GM21526 (cell line): ENCODE results near the gene LNX2.

Experiments
- ATAC-seq: cut with Tn5 transposase; IDR thresholded peaks from one replicate; pipeline ENCODE4 v1.9.1; 2021; ENCODE audit warnings: moderate library complexity; ENCODE audit not compliant: unreplicated experiment, low FRiP score

The LNX2 gene

GRCh38 chr13:27617881-27618321 lies 2.4 kb downstream of the LNX2 start:
- ATAC-seq, result no peak

GRCh38 chr13:27613628-27614027 lies 6.7 kb downstream of the LNX2 start:
- no peak for ATAC-seq

DNA sequence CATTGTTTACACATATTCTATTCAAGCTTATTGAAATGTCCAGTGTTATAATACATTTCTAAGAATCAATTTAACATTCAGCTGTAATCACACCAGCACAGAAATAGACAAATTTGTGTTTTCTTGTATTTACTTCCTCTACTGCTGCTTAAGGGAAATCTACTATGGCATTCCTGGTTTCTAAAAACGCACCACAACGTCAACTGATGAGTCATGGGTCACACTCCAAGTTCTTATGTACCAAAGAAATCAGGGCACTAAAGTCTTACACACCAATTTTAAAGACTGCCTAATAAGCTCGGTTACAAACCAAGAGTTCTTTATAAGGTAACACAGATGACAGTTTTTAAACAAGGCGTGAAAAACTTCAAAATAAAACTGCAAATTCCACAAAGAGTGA lies 13.2 kb downstream of the LNX2 start:
- no peak for ATAC-seq

DNA sequence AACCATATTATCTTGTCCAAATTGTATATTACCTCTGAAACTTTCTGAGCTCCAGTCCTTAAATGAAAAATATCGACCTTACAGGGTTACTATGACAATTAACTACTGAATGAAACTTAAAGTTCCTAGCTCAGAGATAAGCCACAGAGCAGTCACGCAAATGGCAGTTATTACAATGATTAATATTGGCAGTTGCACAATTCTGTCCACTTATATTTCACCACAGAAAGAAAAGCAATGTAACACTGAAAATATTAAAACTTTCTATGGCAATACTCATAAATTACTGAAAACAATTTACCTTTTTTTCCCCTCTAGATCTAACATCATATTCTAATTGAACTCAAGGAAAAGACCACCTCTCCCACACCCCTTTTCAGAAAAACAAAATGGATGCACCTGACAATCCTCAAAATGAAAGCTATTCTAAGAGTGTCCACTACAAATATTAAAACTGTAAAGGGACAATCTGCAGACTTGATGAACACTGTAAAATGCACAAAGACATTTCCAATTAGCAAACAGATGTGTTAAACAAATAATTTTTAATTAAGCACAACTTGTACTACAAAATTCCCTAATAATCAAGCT lies 14.6 kb downstream of the LNX2 start:
- no peak for ATAC-seq

- ATAC-seq, result no peak
These were observed 15.2 kb downstream of the LNX2 start for GRCh38 chr13:27605099-27605498.

- ATAC-seq, result no peak
These were observed 18.5 kb downstream of the LNX2 start for GRCh38 chr13:27601803-27602202.

GRCh38 chr13:27601208-27601607 lies 19.1 kb downstream of the LNX2 start:
- no peak for ATAC-seq

GRCh38 chr13:27600711-27601110 lies 19.6 kb downstream of the LNX2 start:
- no peak for ATAC-seq

DNA sequence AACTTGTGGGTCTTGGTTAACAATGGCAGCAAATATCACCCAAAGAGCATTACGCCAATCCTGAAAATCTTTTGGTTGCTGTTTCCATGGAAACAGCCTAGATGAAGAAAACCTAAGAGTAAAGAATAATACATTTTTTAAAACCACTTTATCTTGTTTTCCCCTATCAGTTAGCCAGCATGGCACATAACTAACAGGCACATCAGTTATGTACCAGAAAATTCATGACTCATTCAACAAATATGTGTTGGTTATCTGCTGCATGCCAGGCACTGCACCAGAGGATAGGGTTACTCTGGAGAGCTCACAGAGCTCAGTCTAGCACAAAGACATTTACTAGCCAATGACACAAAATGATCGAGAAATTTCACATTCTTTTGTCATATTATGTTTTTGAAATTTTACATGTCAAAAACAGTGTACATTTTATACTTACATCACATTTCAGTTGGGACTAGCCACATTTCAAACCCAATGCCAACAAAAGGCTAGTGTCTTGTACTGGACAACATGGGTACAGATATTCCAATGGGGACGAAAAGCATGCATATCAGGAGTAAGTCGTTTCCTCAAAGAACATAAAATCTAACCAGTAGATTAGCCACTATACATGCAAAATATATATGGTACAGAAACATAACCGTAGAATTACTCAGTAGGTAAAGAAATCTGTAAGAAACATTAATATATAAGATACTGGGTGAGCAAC lies 20.3 kb downstream of the LNX2 start:
- no peak for ATAC-seq

DNA sequence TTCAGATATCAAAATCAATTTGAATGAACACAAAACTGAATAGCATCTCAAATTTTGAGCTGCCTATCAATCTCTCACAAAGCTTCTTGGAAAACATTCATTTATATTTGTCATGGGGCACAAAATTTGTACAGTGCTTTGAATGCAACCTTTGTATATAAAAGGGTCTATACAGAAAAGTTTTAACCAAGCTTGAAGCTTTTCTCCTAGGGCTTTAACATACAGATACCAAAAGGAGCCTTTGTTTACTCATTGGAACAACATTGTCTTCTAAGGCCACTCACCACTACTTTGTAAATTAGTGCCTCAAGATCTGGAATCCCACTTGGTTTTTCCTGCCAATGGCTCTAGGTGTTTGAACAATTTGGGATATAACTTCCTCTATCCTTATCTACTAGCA lies 21.2 kb downstream of the LNX2 start:
- no peak for ATAC-seq

- no peak for ATAC-seq
These were observed 25.1 kb downstream of the LNX2 start for GRCh38 chr13:27595055-27595811.

- ATAC-seq, result no peak
These were observed 27.1 kb downstream of the LNX2 start for GRCh38 chr13:27593267-27593666.

DNA sequence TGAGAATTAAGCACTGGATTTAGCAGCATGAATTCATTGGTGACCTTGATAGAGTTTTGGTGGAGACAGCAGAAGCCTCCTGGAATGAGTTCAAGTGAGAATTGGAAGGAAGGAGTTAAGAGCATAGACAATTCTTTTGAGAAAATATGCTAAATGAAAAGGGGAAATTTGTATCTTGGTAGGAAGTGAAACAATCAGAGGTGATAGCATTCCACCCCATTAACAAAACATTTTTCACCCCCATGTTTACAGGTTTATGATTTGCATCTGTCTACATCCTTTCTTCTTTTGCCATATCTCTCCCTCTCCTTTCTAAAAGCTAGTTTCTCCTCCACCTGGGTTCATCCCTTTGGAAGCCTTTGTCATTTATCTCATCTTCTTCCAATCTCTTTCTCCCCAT lies 27.5 kb downstream of the LNX2 start:
- no peak for ATAC-seq

- ATAC-seq, result no peak
These were observed 31.9 kb downstream of the LNX2 start for GRCh38 chr13:27588405-27588804.

- ATAC-seq, result no peak
These were observed 33.1 kb downstream of the LNX2 start for GRCh38 chr13:27587095-27587746.

DNA sequence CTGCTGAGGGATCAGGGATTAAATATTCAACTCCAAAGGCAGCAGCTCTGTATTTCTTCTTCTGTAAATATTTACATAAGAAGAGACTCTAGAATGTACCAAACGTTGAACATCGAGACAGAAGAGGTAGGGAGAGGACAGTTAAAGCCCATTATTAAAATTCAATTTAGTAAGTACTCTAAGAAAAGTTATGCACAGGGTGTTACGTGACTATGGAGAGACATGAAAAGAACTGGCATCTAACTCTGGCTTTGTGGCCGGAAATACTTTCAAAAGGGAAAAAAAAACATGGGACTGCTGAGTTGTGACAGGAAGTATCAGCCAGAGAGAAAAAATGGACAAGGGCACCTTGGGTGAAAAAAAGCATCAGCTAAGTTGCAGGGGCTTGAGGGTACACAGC lies 36.7 kb downstream of the LNX2 start:
- no peak for ATAC-seq

DNA sequence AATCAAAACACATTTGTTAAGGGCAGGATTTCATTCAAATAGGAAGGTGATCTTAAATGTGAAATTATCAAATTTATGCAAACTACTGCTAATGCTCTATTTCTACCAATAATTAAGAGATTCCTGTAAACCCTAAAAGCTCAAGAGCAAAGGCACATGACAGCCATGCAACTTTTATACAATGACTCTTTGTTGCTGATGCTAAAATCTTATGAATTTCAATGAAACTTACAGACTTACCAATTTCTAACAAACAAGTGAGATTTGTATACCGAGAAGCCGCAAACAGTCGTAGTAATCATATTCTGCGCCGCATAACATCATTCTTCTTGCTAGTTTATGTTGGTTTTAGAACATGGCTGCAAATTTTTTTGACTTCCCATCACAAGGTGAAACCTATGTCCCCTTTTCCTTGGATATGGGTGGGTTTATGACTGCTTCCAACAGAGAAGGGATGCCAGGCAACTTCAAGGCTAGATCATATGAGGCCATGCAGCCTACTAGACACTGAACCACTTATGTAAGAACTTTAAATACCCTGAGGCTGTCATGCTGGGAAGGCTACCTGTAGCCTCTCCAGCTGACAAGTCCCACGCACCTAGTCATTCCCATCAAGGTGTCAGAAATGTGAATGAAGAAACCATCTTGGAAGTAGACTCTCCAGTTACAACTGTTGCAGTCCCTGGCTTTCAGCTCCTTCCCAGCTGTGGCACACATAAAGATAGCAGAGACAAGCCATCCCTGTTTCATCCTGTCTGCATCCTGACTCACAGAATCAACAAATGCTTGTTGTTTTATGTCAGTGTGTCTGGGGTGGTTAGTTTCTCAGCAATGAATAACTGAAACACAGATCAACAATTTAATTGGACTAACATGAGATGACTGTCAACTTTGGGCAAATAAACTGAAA lies 42.0 kb downstream of the LNX2 start:
- ATAC-seq, result no peak

GRCh38 chr13:27574661-27575060 lies 45.7 kb downstream of the LNX2 start:
- ATAC-seq, result no peak

DNA sequence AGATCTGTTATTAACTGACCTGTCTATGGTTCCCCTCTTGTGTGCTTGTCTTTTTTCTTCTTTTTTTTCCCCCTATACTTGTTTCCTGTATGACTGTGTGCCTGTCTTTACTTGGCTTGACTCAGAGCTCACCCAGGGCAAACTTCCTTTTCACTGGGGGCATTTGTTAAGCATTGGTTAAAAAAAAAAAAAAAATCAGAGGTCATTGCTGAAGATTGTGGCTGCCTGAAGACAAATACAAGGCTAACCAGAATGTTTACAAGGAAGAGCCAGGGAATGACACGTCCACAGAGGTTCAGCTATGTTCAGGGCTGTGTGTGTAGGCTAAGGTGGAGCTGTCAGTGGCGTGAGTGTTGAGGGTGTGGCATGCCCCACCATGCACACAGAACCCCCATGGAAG lies 47.1 kb downstream of the LNX2 start:
- no peak for ATAC-seq

DNA sequence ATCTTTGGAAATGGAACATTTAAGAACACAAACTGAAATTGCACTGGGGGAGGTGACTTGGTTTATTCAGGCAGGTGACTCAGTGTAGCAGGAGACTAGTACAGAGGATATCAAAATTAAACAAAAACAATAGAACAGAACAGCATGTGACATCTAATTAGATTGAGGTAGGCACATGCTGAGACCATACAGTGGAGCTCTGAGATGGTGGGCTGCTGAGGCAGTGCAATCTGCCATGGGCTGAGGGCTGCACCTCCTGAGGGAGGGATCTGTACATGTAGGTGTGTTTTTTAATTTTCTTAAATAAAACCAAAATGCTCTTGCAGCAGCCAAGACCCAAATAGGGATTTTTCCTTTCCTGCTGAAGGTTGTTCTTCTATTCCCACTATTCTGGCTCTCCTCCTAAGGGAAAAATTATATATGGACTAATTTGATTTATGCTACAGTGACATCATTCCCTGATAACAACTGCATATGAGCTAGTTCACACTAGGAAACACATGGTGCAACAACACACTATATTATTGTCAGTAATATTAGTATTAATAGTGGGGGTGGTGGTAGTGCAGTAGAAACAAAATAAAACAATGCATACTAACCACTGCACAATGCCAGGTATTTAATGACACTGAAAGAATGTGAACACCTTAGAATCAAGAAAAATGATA lies 48.0 kb downstream of the LNX2 start:
- no peak for ATAC-seq
